Measurements from ENCODE around the gene PRKAG2.

DNA sequence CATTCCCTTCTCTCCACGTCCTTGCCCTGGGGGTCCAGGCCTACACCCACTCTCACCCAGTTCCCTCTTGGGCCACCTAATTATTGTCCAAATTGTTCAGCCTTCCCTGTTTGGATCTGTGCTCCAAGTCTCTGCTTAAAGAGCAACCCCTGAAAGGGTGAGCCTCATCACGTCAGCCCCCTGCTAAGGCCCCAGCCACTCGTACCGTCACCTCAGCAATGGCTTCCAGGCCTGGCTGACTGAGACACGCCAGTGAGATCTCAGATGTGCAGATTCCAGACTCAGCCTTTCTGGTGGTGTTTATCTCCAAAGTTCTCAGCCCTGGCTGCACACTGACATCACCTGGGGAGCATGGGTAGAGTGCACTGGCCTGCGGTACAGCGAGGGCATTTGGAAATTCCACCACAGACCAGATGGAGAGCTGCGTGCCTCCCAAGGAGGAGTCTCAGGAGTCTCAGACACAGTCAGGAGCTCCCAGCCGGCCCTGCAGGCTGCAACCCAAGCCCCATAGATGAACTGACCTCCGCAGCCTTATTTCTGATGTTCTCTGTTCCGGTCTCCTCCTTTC, 87.5 kb downstream of the PRKAG2 start:
- TF ChIP-seq, protein P1, sequence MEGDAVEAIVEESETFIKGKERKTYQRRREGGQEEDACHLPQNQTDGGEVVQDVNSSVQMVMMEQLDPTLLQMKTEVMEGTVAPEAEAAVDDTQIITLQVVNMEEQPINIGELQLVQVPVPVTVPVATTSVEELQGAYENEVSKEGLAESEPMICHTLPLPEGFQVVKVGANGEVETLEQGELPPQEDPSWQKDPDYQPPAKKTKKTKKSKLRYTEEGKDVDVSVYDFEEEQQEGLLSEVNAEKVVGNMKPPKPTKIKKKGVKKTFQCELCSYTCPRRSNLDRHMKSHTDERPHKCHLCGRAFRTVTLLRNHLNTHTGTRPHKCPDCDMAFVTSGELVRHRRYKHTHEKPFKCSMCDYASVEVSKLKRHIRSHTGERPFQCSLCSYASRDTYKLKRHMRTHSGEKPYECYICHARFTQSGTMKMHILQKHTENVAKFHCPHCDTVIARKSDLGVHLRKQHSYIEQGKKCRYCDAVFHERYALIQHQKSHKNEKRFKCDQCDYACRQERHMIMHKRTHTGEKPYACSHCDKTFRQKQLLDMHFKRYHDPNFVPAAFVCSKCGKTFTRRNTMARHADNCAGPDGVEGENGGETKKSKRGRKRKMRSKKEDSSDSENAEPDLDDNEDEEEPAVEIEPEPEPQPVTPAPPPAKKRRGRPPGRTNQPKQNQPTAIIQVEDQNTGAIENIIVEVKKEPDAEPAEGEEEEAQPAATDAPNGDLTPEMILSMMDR (IDR thresholded peaks at IDR 0.05): no peak
- TF ChIP-seq GABPA (IDR thresholded peaks at IDR 0.05; ENCODE audit: low read depth): no peak
